Neural cell (in vitro differentiated cells): ENCODE measurements around the gene GFOD2. TPM values are rescaled to one million over a fixed set of nuclear protein-coding genes. Genes with fewer than 3 reads are reported as not detected.

Experiments used
- H2AFZ ChIP-seq: fragments of 200-600, 300-800 bp; sonication (generic), shearing (Covaris generic); 2 replicates; pipeline ENCODE4 v1.6.0; 2014; ENCODE audit warnings: low read depth, mild to moderate bottlenecking, antibody characterized with exemption, low read length, moderate library complexity
- H3F3A ChIP-seq: fragments of 200-600 bp; shearing (Covaris generic); 2 replicates; pipeline ENCODE4 v1.6.1; 2016; ENCODE audit warnings: mild to moderate bottlenecking, moderate library complexity, mixed read lengths, antibody characterized with exemption, low read length; ENCODE audit not compliant: insufficient read depth, poor library complexity, severe bottlenecking
- H3K27ac ChIP-seq: fragments of 200-600, 300-800 bp; sonication (generic), shearing (Covaris generic); 2 replicates; pipeline ENCODE4 v1.5.1; 2014; ENCODE audit warnings: mild to moderate bottlenecking, low read length, moderate library complexity
- H3K27me3 ChIP-seq: fragments of 300-800, 200-600 bp; sonication (generic), shearing (Covaris generic); 2 replicates; pipeline ENCODE4 v1.6.0; 2014; ENCODE audit warnings: mild to moderate bottlenecking, low read depth, low read length, moderate library complexity; ENCODE audit not compliant: insufficient read depth
- H3K36me3 ChIP-seq: fragments of 300-800, 200-600 bp; sonication (generic), shearing (Covaris generic); 2 replicates; pipeline ENCODE4 v1.5.1; 2014; ENCODE audit warnings: mild to moderate bottlenecking, antibody characterized with exemption, low read length, moderate library complexity; ENCODE audit not compliant: insufficient read depth
- H3K4me2 ChIP-seq: fragments of 300-800, 200-600 bp; sonication (generic), shearing (Covaris generic); 2 replicates; pipeline ENCODE4 v1.6.0; 2014; ENCODE audit warnings: mild to moderate bottlenecking, low read length
- H3K4me3 ChIP-seq: fragments of 300-800, 200-600 bp; sonication (generic), shearing (Covaris generic); 2 replicates; pipeline ENCODE4 v1.5.1; 2014; ENCODE audit warnings: mild to moderate bottlenecking, low read length, moderate library complexity
- H3K79me2 ChIP-seq: fragments of 200-600 bp; shearing (Covaris generic); replicated peaks from 2 replicates; pipeline ENCODE4 v1.6.0; 2014; ENCODE audit warnings: mild to moderate bottlenecking, low read length, moderate library complexity; ENCODE audit not compliant: insufficient read depth
- H3K9ac ChIP-seq: fragments of 300-800, 200-600 bp; sonication (generic), shearing (Covaris generic); 2 replicates; pipeline ENCODE4 v1.6.1; 2016; ENCODE audit warnings: mild to moderate bottlenecking, low read length, mixed read lengths
- H3K9me2 ChIP-seq: fragments of 200-600 bp; shearing (Covaris generic); 2 replicates; pipeline ENCODE4 v1.6.1; 2016; ENCODE audit warnings: mild to moderate bottlenecking, low read length, mixed read lengths; ENCODE audit not compliant: insufficient read depth
- H3K9me3 ChIP-seq: fragments of 200-600, 300-800 bp; sonication (generic), shearing (Covaris generic); 2 replicates; pipeline ENCODE4 v1.6.1; 2016; ENCODE audit warnings: mild to moderate bottlenecking, mixed run types, low read length, moderate library complexity, mixed read lengths
- H4K20me1 ChIP-seq: fragments of 200-600 bp; shearing (Covaris generic); 2 replicates; pipeline ENCODE4 v1.6.1; 2016; ENCODE audit warnings: mild to moderate bottlenecking, mixed run types; ENCODE audit not compliant: insufficient read depth
- EP300 ChIP-seq: fragments of 450-650 bp; conservative IDR thresholded peaks from 2 replicates; pipeline ENCODE4 v1.6.1; 2014; ENCODE audit warnings: antibody characterized with exemption, mild to moderate bottlenecking, moderate library complexity; ENCODE audit not compliant: poor library complexity, severe bottlenecking
- EZH2 ChIP-seq: fragments of 200-600, 300-800 bp; shearing (Covaris generic), sonication (generic); IDR thresholded peaks from 2 replicates; pipeline ENCODE4 v1.6.1; 2014; ENCODE audit warnings: antibody characterized with exemption, low read length, borderline replicate concordance, mild to moderate bottlenecking; ENCODE audit not compliant: insufficient read depth, poor library complexity, severe bottlenecking
- MXI1 ChIP-seq: fragments of 450-650 bp; conservative IDR thresholded peaks from 2 replicates; pipeline ENCODE4 v1.6.1; 2014; ENCODE audit warnings: antibody characterized with exemption, mild to moderate bottlenecking; ENCODE audit not compliant: poor library complexity, severe bottlenecking
- POLR2AphosphoS5 ChIP-seq: IDR thresholded peaks from 2 replicates; pipeline ENCODE4 v1.6.1; 2012
- RAD21 ChIP-seq: fragments of 450-650 bp; conservative IDR thresholded peaks from 2 replicates; pipeline ENCODE4 v1.6.1; 2014; ENCODE audit warnings: antibody characterized with exemption, mild to moderate bottlenecking, moderate library complexity
- REST ChIP-seq: IDR thresholded peaks from 2 replicates; pipeline ENCODE4 v1.6.1; 2012; ENCODE audit warnings: borderline replicate concordance
- SMC3 ChIP-seq: fragments of 450-650 bp; conservative IDR thresholded peaks from 2 replicates; pipeline ENCODE4 v1.6.1; 2014; ENCODE audit warnings: antibody characterized with exemption, mild to moderate bottlenecking, moderate library complexity; ENCODE audit not compliant: poor library complexity
- TAF1 ChIP-seq: IDR thresholded peaks from 2 replicates; pipeline ENCODE4 v1.6.1; 2012; ENCODE audit warnings: low read depth
- polyA plus RNA-seq: library from polyadenylated mRNA; depleted of rRNA; stranded (reverse); fragments of >200 nt; gene quantifications from 2 replicates; pipeline ENCODE4 v1.2.3, GENCODE V29; 2014
- TF ChIP-seq, protein P1 (sequence below): fragments of 450-650 bp; IDR thresholded peaks from 2 replicates; pipeline ENCODE4 v1.5.1; 2014; ENCODE audit warnings: antibody characterized with exemption, mild to moderate bottlenecking, moderate library complexity; ENCODE audit not compliant: poor library complexity, severe bottlenecking

GFOD2 gene
- polyA plus RNA-seq, 1 donor from 2014 or later: 88.4 TPM

GRCh38 chr16:67675999-67676398, 43.1 kb downstream of the GFOD2 start:
- Histone ChIP-seq H3K4me3 (no peak overlapping the region), H3K27me3 (no peaks in the 10 kb centered on the region), H4K20me1 (no peaks in the 10 kb centered on the region), H3K9me3 (no peaks in the 10 kb centered on the region), H3K9ac (no peak overlapping the region), H3K79me2 (no peaks in the 10 kb centered on the region), H3K9me2 (no peaks in the 10 kb centered on the region), H2AFZ (no peak overlapping the region), H3K4me2 (no peak overlapping the region), H3K36me3 (no peaks in the 10 kb centered on the region), H3F3A (no peaks in the 10 kb centered on the region), H3K27ac (no peak overlapping the region)
- TF ChIP-seq RAD21 (no peak), MXI1 (no peak), SMC3 (no peak), EP300 (no peak), TAF1 (no peak), EZH2 (no peak), POLR2AphosphoS5 (no peak), REST (no peak)
- TF ChIP-seq, protein P1, sequence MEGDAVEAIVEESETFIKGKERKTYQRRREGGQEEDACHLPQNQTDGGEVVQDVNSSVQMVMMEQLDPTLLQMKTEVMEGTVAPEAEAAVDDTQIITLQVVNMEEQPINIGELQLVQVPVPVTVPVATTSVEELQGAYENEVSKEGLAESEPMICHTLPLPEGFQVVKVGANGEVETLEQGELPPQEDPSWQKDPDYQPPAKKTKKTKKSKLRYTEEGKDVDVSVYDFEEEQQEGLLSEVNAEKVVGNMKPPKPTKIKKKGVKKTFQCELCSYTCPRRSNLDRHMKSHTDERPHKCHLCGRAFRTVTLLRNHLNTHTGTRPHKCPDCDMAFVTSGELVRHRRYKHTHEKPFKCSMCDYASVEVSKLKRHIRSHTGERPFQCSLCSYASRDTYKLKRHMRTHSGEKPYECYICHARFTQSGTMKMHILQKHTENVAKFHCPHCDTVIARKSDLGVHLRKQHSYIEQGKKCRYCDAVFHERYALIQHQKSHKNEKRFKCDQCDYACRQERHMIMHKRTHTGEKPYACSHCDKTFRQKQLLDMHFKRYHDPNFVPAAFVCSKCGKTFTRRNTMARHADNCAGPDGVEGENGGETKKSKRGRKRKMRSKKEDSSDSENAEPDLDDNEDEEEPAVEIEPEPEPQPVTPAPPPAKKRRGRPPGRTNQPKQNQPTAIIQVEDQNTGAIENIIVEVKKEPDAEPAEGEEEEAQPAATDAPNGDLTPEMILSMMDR: no peak

DNA sequence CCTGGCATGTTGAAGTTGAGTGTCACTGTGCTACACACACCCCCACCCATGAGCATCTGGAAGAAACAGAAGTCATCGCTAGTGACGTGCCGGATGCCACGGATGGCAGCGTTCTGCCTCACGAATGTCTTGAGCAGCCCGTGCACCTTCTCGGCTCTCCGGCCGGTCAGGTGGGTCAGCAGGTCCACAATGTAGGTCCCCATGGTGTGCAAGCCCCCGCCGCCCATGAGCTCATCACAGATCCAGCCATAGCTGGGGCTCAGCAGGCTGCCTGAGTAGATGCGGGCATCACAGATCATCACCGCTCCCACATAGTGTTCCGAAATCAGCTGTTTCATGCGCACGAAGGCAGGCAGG, 43.6 kb downstream of the GFOD2 start:
- Histone ChIP-seq H2AFZ (no peak overlapping the region), H3K36me3 (no peaks in the 10 kb centered on the region), H3K9ac (no peak overlapping the region), H3K4me3 (no peak overlapping the region), H3F3A (no peaks in the 10 kb centered on the region), H3K9me2 (no peaks in the 10 kb centered on the region), H3K4me2 (no peak overlapping the region), H3K27ac (no peak overlapping the region), H3K27me3 (no peaks in the 10 kb centered on the region), H3K9me3 (no peaks in the 10 kb centered on the region), H3K79me2 (no peaks in the 10 kb centered on the region), H4K20me1 (no peaks in the 10 kb centered on the region)
- TF ChIP-seq TAF1 (no peak), POLR2AphosphoS5 (no peak), RAD21 (no peak), REST (no peak), EZH2 (no peak), MXI1 (no peak)
- TF ChIP-seq, protein P1: no peak
